ENCODE results near the gene PABPC1L2B.
"Not testable (repeated sequence)": the region's sequence is repeated elsewhere in the genome, so short reads cannot be mapped to it uniquely, and the experiment has no call there.

The PABPC1L2B gene

GRCh38 chrX:73002733-73003132, at the start of gene PABPC1L2B:
TSS of gene PABPC1L2B (plus strand) at chrX:73002939. CDS start at chrX:73003643, 704 bp downstream.
- H3K9me3 Mint-ChIP-seq, H3K27ac Mint-ChIP-seq, H3K4me3 Mint-ChIP-seq, H3K4me1 Mint-ChIP-seq, H3K27me3 Mint-ChIP-seq, H3K36me3 Mint-ChIP-seq: not testable (repeated sequence)

GRCh38 chrX:72959971-72960370, 42.8 kb upstream of the PABPC1L2B start:
- not testable (repeated sequence) for H3K4me3 Mint-ChIP-seq, H3K27me3 Mint-ChIP-seq, H3K4me1 Mint-ChIP-seq, H3K9me3 Mint-ChIP-seq, H3K27ac Mint-ChIP-seq, H3K36me3 Mint-ChIP-seq

- not testable (repeated sequence) for H3K4me1 Mint-ChIP-seq, H3K36me3 Mint-ChIP-seq, H3K27ac Mint-ChIP-seq, H3K9me3 Mint-ChIP-seq, H3K4me3 Mint-ChIP-seq, H3K27me3 Mint-ChIP-seq
Measured at GRCh38 chrX:72971859-72972258, 30.9 kb upstream of the PABPC1L2B start.

- not testable (repeated sequence) for H3K27me3 Mint-ChIP-seq, H3K27ac Mint-ChIP-seq, H3K4me3 Mint-ChIP-seq, H3K9me3 Mint-ChIP-seq, H3K36me3 Mint-ChIP-seq, H3K4me1 Mint-ChIP-seq
Measured at GRCh38 chrX:72974885-72975284, 27.9 kb upstream of the PABPC1L2B start.

GRCh38 chrX:72980894-72981469, 21.8 kb upstream of the PABPC1L2B start:
- H3K27me3 Mint-ChIP-seq, H3K9me3 Mint-ChIP-seq, H3K4me3 Mint-ChIP-seq, H3K27ac Mint-ChIP-seq, H3K36me3 Mint-ChIP-seq, H3K4me1 Mint-ChIP-seq: not testable (repeated sequence)

- H3K27me3 Mint-ChIP-seq, H3K4me1 Mint-ChIP-seq, H3K27ac Mint-ChIP-seq, H3K9me3 Mint-ChIP-seq, H3K36me3 Mint-ChIP-seq, H3K4me3 Mint-ChIP-seq: not testable (repeated sequence)
Measured at GRCh38 chrX:73004032-73004431, 1.3 kb downstream of the PABPC1L2B start.

GRCh38 chrX:73021361-73022092, 18.8 kb downstream of the PABPC1L2B start:
- no peaks in the 10 kb centered on the region for H3K36me3 Mint-ChIP-seq

GRCh38 chrX:73022093-73022445, 19.3 kb downstream of the PABPC1L2B start:
- not testable (repeated sequence) for H3K4me3 Mint-ChIP-seq

More at GRCh38 chrX:73021361-73022092, 18.8 kb downstream of the PABPC1L2B start:
- H3K4me3 Mint-ChIP-seq = no peak overlapping the region
- no peak overlapping the region for H3K27ac Mint-ChIP-seq
- H3K4me1 Mint-ChIP-seq = no peaks in the 10 kb centered on the region
- no peaks in the 10 kb centered on the region for H3K27me3 Mint-ChIP-seq
- H3K9me3 Mint-ChIP-seq = peaks cover 14% of the 10 kb centered on the region

GRCh38 chrX:73028876-73029275, 26.1 kb downstream of the PABPC1L2B start:
- no peak overlapping the region for H3K4me3 Mint-ChIP-seq
- no peak overlapping the region for H3K27ac Mint-ChIP-seq
- H3K4me1 Mint-ChIP-seq = no peaks in the 10 kb centered on the region
- H3K27me3 Mint-ChIP-seq = peaks cover 5% of the 10 kb centered on the region
- no peaks in the 10 kb centered on the region for H3K36me3 Mint-ChIP-seq
- H3K9me3 Mint-ChIP-seq = peaks cover 14% of the 10 kb centered on the region

More at GRCh38 chrX:73022093-73022445, 19.3 kb downstream of the PABPC1L2B start:
- not testable (repeated sequence) for H3K4me1 Mint-ChIP-seq, H3K27ac Mint-ChIP-seq, H3K27me3 Mint-ChIP-seq, H3K36me3 Mint-ChIP-seq
- peaks cover 14% of the 10 kb centered on the region for H3K9me3 Mint-ChIP-seq

Data from activated naive CD4-positive, alpha-beta T cell treated with anti-CD3 and anti-CD28 coated beads, Interleukin-2, amount 50 U/mL, for 24 hours (primary cell).